ENCODE measurements around the gene ATP8A2. TPM values are rescaled to one million over a fixed set of nuclear protein-coding genes. Genes with fewer than 3 reads are reported as not detected.

The ATP8A2 gene
- polyA plus RNA-seq, 3 donors = not detected

DNA sequence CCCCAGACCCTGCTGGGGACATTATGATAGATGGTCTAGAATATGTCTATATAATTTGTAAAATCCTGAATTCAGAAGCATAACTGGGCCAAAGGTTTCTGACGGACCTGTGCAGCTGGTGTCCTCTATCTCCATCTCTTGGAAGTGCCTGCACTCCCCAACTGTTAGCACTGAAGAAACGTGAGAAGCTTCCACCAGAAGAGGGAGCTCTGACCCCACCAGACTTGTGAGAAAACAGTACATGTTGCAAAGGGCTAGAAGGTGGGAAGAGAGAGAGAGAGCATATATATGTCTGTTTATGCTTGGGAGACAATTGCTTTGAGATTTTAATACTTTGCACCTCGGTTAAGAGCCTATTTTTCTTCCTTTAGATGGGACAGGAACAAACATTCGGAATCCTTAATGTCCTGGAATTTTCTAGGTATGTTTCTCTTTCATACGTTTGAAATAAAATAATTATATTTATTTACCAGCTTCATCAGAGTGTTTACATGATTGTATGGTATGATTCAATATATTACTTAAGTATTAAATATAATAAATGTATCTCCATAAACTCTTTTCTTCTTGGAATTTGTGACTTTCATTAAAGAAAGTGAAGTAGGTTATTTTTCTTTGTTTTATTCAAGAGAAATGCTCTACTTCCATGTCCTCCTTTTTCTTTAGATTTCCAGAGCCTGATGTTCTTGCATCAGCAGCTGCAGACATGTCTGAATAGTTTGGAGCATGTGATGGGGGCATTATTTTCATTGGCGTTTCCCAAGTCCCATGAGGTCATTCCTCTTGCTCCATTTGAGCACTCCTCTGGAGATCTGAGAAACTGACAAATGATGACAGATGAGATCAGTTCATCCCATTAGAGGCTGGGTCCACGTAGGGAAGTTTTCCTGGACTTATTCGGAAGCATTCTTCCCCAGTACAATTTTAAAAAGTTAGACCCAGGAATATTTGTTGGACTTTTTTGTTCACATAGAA, 202.9 kb downstream of the ATP8A2 start:
- Mint-ChIP-seq H3K36me3 (no peaks in the 10 kb centered on the region), H3K9me3 (peaks cover 0 to 2% (median 0%) of the 10 kb centered on the region in 7 donors), H3K27ac (no peak overlapping the region), H3K27me3 (ENCODE audit: low read depth in 3 of 3) (peaks cover 7 to 18% (median 9%) of the 10 kb centered on the region in 3 donors), H3K4me3 (no peak overlapping the region), H3K4me1 (no peaks in the 10 kb centered on the region)
- H3K9ac ChIP-seq (ENCODE audit: insufficient read depth, low read length, poor library complexity, severe bottlenecking) = no peak overlapping the region
- no peaks in the 10 kb centered on the region for H4K20me1 ChIP-seq (ENCODE audit: insufficient read depth, low read length)
- no peak overlapping the region for H3K4me2 ChIP-seq (replicated peaks; ENCODE audit: extremely low read depth, low read length, poor library complexity, severe bottlenecking)
- no peaks in the 10 kb centered on the region for H3K27me3 ChIP-seq (ENCODE audit: control insufficient read depth in 2 of 2, insufficient read depth in 2 of 2, low read length in 2 of 2)
- H2AFZ ChIP-seq (ENCODE audit: insufficient read depth, low read depth, low read length, poor library complexity, severe bottlenecking) = no peak overlapping the region
- H3K27ac ChIP-seq (ENCODE audit: low read depth in 1 of 2, low read length in 2 of 2) = no peak overlapping the region
- H3K9me3 ChIP-seq (replicated peaks in 1 of 2; ENCODE audit: control insufficient read depth in 1 of 2, insufficient read depth in 1 of 2, low read length in 2 of 2) = no peaks in the 10 kb centered on the region
- TF ChIP-seq, protein P1, sequence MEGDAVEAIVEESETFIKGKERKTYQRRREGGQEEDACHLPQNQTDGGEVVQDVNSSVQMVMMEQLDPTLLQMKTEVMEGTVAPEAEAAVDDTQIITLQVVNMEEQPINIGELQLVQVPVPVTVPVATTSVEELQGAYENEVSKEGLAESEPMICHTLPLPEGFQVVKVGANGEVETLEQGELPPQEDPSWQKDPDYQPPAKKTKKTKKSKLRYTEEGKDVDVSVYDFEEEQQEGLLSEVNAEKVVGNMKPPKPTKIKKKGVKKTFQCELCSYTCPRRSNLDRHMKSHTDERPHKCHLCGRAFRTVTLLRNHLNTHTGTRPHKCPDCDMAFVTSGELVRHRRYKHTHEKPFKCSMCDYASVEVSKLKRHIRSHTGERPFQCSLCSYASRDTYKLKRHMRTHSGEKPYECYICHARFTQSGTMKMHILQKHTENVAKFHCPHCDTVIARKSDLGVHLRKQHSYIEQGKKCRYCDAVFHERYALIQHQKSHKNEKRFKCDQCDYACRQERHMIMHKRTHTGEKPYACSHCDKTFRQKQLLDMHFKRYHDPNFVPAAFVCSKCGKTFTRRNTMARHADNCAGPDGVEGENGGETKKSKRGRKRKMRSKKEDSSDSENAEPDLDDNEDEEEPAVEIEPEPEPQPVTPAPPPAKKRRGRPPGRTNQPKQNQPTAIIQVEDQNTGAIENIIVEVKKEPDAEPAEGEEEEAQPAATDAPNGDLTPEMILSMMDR (IDR thresholded peaks at IDR 0.05) = peak; percentile 65
- 25% methylated on average over 3 of the region's 8 CpGs for WGBS (ENCODE audit: insufficient coverage)
- no peak overlapping the region for H3K4me3 ChIP-seq (replicated peaks in 1 of 3; ENCODE audit: low read depth in 2 of 3, low read length in 3 of 3)
- no peaks in the 10 kb centered on the region for H3K4me1 ChIP-seq (ENCODE audit: control insufficient read depth in 1 of 2, insufficient read depth in 2 of 2, low read length in 2 of 2)
- intact Hi-C loops (cut with micrococcal nuclease) = loop anchor here (2.0 to 5.0 kb wide), 2 partner anchors 496 to 498 kb away; no protein-coding TSS in a partner anchor
- peak in 2 of 3 donors; percentile 6 to 29 for DNase-seq
- H3K36me3 ChIP-seq (replicated peaks in 1 of 2; ENCODE audit: control insufficient read depth in 1 of 2, insufficient read depth in 2 of 2, low read length in 2 of 2) = no peaks in the 10 kb centered on the region
- no peaks in the 10 kb centered on the region for H3K79me2 ChIP-seq (ENCODE audit: insufficient read depth, low read length)

DNA sequence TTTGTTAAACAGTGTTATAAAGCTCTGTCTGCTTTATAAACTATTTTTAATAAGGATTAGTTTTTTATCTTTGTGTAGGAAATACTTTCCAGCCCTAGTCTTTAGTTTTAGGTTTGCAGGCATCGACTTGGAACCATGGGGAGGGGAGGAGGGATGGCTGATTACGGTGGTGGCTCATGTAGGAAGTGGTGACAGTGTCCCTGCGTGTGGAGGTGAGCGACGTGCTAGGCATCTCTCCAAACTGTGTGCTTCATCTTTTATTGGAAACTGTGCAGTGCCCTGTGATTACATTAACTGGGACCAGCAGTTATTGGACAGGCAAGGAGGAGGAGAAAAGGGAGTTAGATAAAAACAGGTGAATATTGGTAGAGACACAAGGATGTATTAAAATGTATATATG, 203.8 kb downstream of the ATP8A2 start:
- no peak for DNase-seq
- no peaks in the 10 kb centered on the region for H3K36me3 ChIP-seq (replicated peaks in 1 of 2; ENCODE audit: control insufficient read depth in 1 of 2, insufficient read depth in 2 of 2, low read length in 2 of 2)
- H3K4me3 ChIP-seq (replicated peaks in 1 of 3; ENCODE audit: low read depth in 2 of 3, low read length in 3 of 3) = no peak overlapping the region
- H3K9me3 ChIP-seq (replicated peaks in 1 of 2; ENCODE audit: control insufficient read depth in 1 of 2, insufficient read depth in 1 of 2, low read length in 2 of 2) = no peaks in the 10 kb centered on the region
- no peak overlapping the region for H3K4me2 ChIP-seq (replicated peaks; ENCODE audit: extremely low read depth, low read length, poor library complexity, severe bottlenecking)
- Mint-ChIP-seq H3K4me1 (no peaks in the 10 kb centered on the region), H3K27ac (no peak overlapping the region), H3K36me3 (no peaks in the 10 kb centered on the region), H3K4me3 (no peak overlapping the region), H3K9me3 (peaks cover 0 to 2% (median 0%) of the 10 kb centered on the region in 7 donors), H3K27me3 (ENCODE audit: low read depth in 3 of 3) (peaks cover 7 to 19% (median 8%) of the 10 kb centered on the region in 3 donors)
- 41% methylated on average over 5 of the region's 5 CpGs for WGBS (ENCODE audit: insufficient coverage)
- no peaks in the 10 kb centered on the region for H3K79me2 ChIP-seq (ENCODE audit: insufficient read depth, low read length)
- TF ChIP-seq, protein P1 (IDR thresholded peaks at IDR 0.05) = no peak
- H4K20me1 ChIP-seq (ENCODE audit: insufficient read depth, low read length) = no peaks in the 10 kb centered on the region
- no peak overlapping the region for H2AFZ ChIP-seq (ENCODE audit: insufficient read depth, low read depth, low read length, poor library complexity, severe bottlenecking)
- H3K4me1 ChIP-seq (ENCODE audit: control insufficient read depth in 1 of 2, insufficient read depth in 2 of 2, low read length in 2 of 2) = no peaks in the 10 kb centered on the region
- H3K27ac ChIP-seq (ENCODE audit: low read depth in 1 of 2, low read length in 2 of 2) = no peak overlapping the region
- no peak overlapping the region for H3K9ac ChIP-seq (ENCODE audit: insufficient read depth, low read length, poor library complexity, severe bottlenecking)
- H3K27me3 ChIP-seq (ENCODE audit: control insufficient read depth in 2 of 2, insufficient read depth in 2 of 2, low read length in 2 of 2) = no peaks in the 10 kb centered on the region
- intact Hi-C loops (cut with micrococcal nuclease) = loop anchor here in 1 of 2 donors (2.0 kb wide), 1 partner anchor 495 kb away; no protein-coding TSS in a partner anchor

All from CD14-positive monocyte (primary cell).